Neural cell (in vitro differentiated cells): ENCODE measurements around the gene ADRA2A. TPM values are rescaled to one million over a fixed set of nuclear protein-coding genes. Genes with fewer than 3 reads are reported as not detected.
A peak's percentile ranks its signal among the peaks of the same experiment; 100 is the strongest.

ENCODE experiments used
- H2AFZ ChIP-seq: fragments of 200-600, 300-800 bp; sonication (generic), shearing (Covaris generic); 2 replicates; pipeline ENCODE4 v1.6.0; 2014; ENCODE audit warnings: low read depth, mild to moderate bottlenecking, antibody characterized with exemption, low read length, moderate library complexity
- H3F3A ChIP-seq: fragments of 200-600 bp; shearing (Covaris generic); 2 replicates; pipeline ENCODE4 v1.6.1; 2016; ENCODE audit warnings: mild to moderate bottlenecking, moderate library complexity, mixed read lengths, antibody characterized with exemption, low read length; ENCODE audit not compliant: insufficient read depth, poor library complexity, severe bottlenecking
- H3K27ac ChIP-seq: fragments of 200-600, 300-800 bp; sonication (generic), shearing (Covaris generic); 2 replicates; pipeline ENCODE4 v1.5.1; 2014; ENCODE audit warnings: mild to moderate bottlenecking, low read length, moderate library complexity
- H3K27me3 ChIP-seq: fragments of 300-800, 200-600 bp; sonication (generic), shearing (Covaris generic); 2 replicates; pipeline ENCODE4 v1.6.0; 2014; ENCODE audit warnings: mild to moderate bottlenecking, low read depth, low read length, moderate library complexity; ENCODE audit not compliant: insufficient read depth
- H3K36me3 ChIP-seq: fragments of 300-800, 200-600 bp; sonication (generic), shearing (Covaris generic); 2 replicates; pipeline ENCODE4 v1.5.1; 2014; ENCODE audit warnings: mild to moderate bottlenecking, antibody characterized with exemption, low read length, moderate library complexity; ENCODE audit not compliant: insufficient read depth
- H3K4me2 ChIP-seq: fragments of 300-800, 200-600 bp; sonication (generic), shearing (Covaris generic); 2 replicates; pipeline ENCODE4 v1.6.0; 2014; ENCODE audit warnings: mild to moderate bottlenecking, low read length
- H3K4me3 ChIP-seq: fragments of 300-800, 200-600 bp; sonication (generic), shearing (Covaris generic); 2 replicates; pipeline ENCODE4 v1.5.1; 2014; ENCODE audit warnings: mild to moderate bottlenecking, low read length, moderate library complexity
- H3K79me2 ChIP-seq: fragments of 200-600 bp; shearing (Covaris generic); replicated peaks from 2 replicates; pipeline ENCODE4 v1.6.0; 2014; ENCODE audit warnings: mild to moderate bottlenecking, low read length, moderate library complexity; ENCODE audit not compliant: insufficient read depth
- H3K9ac ChIP-seq: fragments of 300-800, 200-600 bp; sonication (generic), shearing (Covaris generic); 2 replicates; pipeline ENCODE4 v1.6.1; 2016; ENCODE audit warnings: mild to moderate bottlenecking, low read length, mixed read lengths
- H3K9me2 ChIP-seq: fragments of 200-600 bp; shearing (Covaris generic); 2 replicates; pipeline ENCODE4 v1.6.1; 2016; ENCODE audit warnings: mild to moderate bottlenecking, low read length, mixed read lengths; ENCODE audit not compliant: insufficient read depth
- H3K9me3 ChIP-seq: fragments of 200-600, 300-800 bp; sonication (generic), shearing (Covaris generic); 2 replicates; pipeline ENCODE4 v1.6.1; 2016; ENCODE audit warnings: mild to moderate bottlenecking, mixed run types, low read length, moderate library complexity, mixed read lengths
- H4K20me1 ChIP-seq: fragments of 200-600 bp; shearing (Covaris generic); 2 replicates; pipeline ENCODE4 v1.6.1; 2016; ENCODE audit warnings: mild to moderate bottlenecking, mixed run types; ENCODE audit not compliant: insufficient read depth
- EP300 ChIP-seq: fragments of 450-650 bp; conservative IDR thresholded peaks from 2 replicates; pipeline ENCODE4 v1.6.1; 2014; ENCODE audit warnings: antibody characterized with exemption, mild to moderate bottlenecking, moderate library complexity; ENCODE audit not compliant: poor library complexity, severe bottlenecking
- EZH2 ChIP-seq: fragments of 200-600, 300-800 bp; shearing (Covaris generic), sonication (generic); IDR thresholded peaks from 2 replicates; pipeline ENCODE4 v1.6.1; 2014; ENCODE audit warnings: antibody characterized with exemption, low read length, borderline replicate concordance, mild to moderate bottlenecking; ENCODE audit not compliant: insufficient read depth, poor library complexity, severe bottlenecking
- MXI1 ChIP-seq: fragments of 450-650 bp; conservative IDR thresholded peaks from 2 replicates; pipeline ENCODE4 v1.6.1; 2014; ENCODE audit warnings: antibody characterized with exemption, mild to moderate bottlenecking; ENCODE audit not compliant: poor library complexity, severe bottlenecking
- POLR2AphosphoS5 ChIP-seq: IDR thresholded peaks from 2 replicates; pipeline ENCODE4 v1.6.1; 2012
- RAD21 ChIP-seq: fragments of 450-650 bp; conservative IDR thresholded peaks from 2 replicates; pipeline ENCODE4 v1.6.1; 2014; ENCODE audit warnings: antibody characterized with exemption, mild to moderate bottlenecking, moderate library complexity
- REST ChIP-seq: IDR thresholded peaks from 2 replicates; pipeline ENCODE4 v1.6.1; 2012; ENCODE audit warnings: borderline replicate concordance
- SMC3 ChIP-seq: fragments of 450-650 bp; conservative IDR thresholded peaks from 2 replicates; pipeline ENCODE4 v1.6.1; 2014; ENCODE audit warnings: antibody characterized with exemption, mild to moderate bottlenecking, moderate library complexity; ENCODE audit not compliant: poor library complexity
- TAF1 ChIP-seq: IDR thresholded peaks from 2 replicates; pipeline ENCODE4 v1.6.1; 2012; ENCODE audit warnings: low read depth
- polyA plus RNA-seq: library from polyadenylated mRNA; depleted of rRNA; stranded (reverse); fragments of >200 nt; gene quantifications from 2 replicates; pipeline ENCODE4 v1.2.3, GENCODE V29; 2014
- TF ChIP-seq, protein P1 (sequence below): fragments of 450-650 bp; IDR thresholded peaks from 2 replicates; pipeline ENCODE4 v1.5.1; 2014; ENCODE audit warnings: antibody characterized with exemption, mild to moderate bottlenecking, moderate library complexity; ENCODE audit not compliant: poor library complexity, severe bottlenecking

Gene ADRA2A
- polyA plus RNA-seq, 1 donor from 2014 or later = 2.5 TPM

DNA sequence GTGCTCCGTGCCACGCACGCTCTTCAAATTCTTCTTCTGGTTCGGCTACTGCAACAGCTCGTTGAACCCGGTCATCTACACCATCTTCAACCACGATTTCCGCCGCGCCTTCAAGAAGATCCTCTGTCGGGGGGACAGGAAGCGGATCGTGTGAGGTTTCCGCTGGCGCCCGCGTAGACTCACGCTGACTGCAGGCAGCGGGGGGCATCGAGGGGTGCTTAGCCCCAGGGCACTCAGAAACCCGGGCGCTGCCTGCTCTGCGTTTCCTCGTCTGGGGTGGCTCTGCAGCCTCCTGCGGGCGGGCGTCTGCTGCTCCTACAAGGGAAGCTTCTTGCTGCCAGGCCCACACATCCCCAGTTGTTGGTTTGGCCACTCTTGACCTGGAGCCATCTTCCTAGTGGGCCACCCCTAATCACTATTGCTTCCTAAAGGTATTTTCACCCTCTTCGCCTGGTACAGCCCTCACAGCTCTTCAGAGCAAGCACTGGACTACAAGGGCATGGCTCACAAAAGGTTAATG is 2.5 kb downstream of the ADRA2A start (continued):
- TF ChIP-seq REST (no peak), MXI1 (no peak)

DNA sequence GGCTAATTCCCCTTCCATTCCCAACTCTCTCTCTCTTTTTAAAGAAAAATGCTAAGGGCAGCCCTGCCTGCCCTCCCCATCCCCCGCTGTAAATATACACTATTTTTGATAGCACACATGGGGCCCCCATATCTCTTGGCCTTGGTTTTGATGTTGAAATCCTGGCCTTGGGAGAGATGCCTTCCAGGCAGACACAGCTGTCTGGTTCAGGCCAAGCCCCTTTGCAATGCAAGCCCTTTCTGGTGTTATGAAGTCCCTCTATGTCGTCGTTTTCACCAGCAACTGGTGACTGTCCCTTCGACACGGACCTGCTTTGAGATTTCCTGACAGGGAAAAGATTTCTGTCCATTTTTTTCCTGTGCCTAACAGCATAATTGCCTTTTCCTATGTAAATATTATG is 3.0 kb downstream of the ADRA2A start:
- H3F3A ChIP-seq = no peaks in the 10 kb centered on the region
- H3K9me2 ChIP-seq = no peaks in the 10 kb centered on the region
- no peak overlapping the region for H2AFZ ChIP-seq
- no peaks in the 10 kb centered on the region for H4K20me1 ChIP-seq
- TF ChIP-seq EP300 (no peak), POLR2AphosphoS5 (no peak), SMC3 (no peak), MXI1 (no peak), TAF1 (no peak), RAD21 (no peak), REST (no peak), EZH2 (no peak)
- TF ChIP-seq, protein P1, sequence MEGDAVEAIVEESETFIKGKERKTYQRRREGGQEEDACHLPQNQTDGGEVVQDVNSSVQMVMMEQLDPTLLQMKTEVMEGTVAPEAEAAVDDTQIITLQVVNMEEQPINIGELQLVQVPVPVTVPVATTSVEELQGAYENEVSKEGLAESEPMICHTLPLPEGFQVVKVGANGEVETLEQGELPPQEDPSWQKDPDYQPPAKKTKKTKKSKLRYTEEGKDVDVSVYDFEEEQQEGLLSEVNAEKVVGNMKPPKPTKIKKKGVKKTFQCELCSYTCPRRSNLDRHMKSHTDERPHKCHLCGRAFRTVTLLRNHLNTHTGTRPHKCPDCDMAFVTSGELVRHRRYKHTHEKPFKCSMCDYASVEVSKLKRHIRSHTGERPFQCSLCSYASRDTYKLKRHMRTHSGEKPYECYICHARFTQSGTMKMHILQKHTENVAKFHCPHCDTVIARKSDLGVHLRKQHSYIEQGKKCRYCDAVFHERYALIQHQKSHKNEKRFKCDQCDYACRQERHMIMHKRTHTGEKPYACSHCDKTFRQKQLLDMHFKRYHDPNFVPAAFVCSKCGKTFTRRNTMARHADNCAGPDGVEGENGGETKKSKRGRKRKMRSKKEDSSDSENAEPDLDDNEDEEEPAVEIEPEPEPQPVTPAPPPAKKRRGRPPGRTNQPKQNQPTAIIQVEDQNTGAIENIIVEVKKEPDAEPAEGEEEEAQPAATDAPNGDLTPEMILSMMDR = no peak
- H3K27me3 ChIP-seq = peaks cover 36% of the 10 kb centered on the region
- H3K9ac ChIP-seq = no peak overlapping the region
- no peak overlapping the region for H3K4me2 ChIP-seq
- H3K4me3 ChIP-seq = peak overlapping the region; percentile 44
- no peak overlapping the region for H3K27ac ChIP-seq
- H3K36me3 ChIP-seq = no peaks in the 10 kb centered on the region
- H3K9me3 ChIP-seq = peaks cover 6% of the 10 kb centered on the region
- H3K79me2 ChIP-seq = no peaks in the 10 kb centered on the region
